BJ (cell line): Measurements from ENCODE around the gene NDUFV3. TPM values are rescaled to one million over a fixed set of nuclear protein-coding genes. Genes with fewer than 3 reads are reported as not detected.
"Not testable (repeated sequence)": the region's sequence is repeated elsewhere in the genome, so short reads cannot be mapped to it uniquely, and the experiment has no call there.

Experiments
- CTCF ChIA-PET: fragments of 350-600 bp; formaldehyde crosslinking; extraction: SDS; loops from one replicate; lab custom pipeline; 2021; ENCODE audit warnings: antibody characterized with exemption, inconsistent platforms; lab: Yijun Ruan, JAX
- POLR2A ChIA-PET: fragments of 300-600 bp; sonication (Branson Sonifier 250); formaldehyde crosslinking; extraction: SDS; loops from one replicate; lab custom pipeline; 2021; ENCODE audit warnings: antibody characterized with exemption; lab: Charles Lee
- DNase-seq: peaks from one replicate; pipeline ENCODE4 v3.0.0-alpha.2; 2011; ENCODE audit warnings: low read depth
- H3K27me3 ChIP-seq: 2 replicates; pipeline ENCODE4 v1.6.0; 2011; ENCODE audit warnings: low read length; ENCODE audit not compliant: control insufficient read depth, insufficient read depth
- H3K36me3 ChIP-seq: 2 replicates; pipeline ENCODE4 v1.5.1; 2011; ENCODE audit warnings: low read length; ENCODE audit not compliant: control insufficient read depth, insufficient read depth
- H3K4me3 ChIP-seq: 2 replicates; pipeline ENCODE4 v1.5.1; 2011; ENCODE audit warnings: low read depth, mild to moderate bottlenecking, control low read depth, low read length
- CTCF ChIP-seq: IDR thresholded peaks from 2 replicates; pipeline ENCODE4 v1.5.1; 2011; ENCODE audit warnings: low read depth, mild to moderate bottlenecking, control low read depth, inconsistent platforms, low read length, moderate library complexity; ENCODE audit not compliant: insufficient read depth
- polyA plus RNA-seq: library from polyadenylated mRNA; depleted of rRNA; stranded (reverse); fragments of >200 nt; gene quantifications from 2 replicates; pipeline ENCODE4 v1.2.3, GENCODE V29; 2011

NDUFV3 gene
- polyA plus RNA-seq, 1 experiment, result 32.2 TPM

GRCh38 chr21:42903817-42904216, 10.7 kb downstream of the NDUFV3 start:
- H3K36me3 ChIP-seq, result peaks cover 25% of the 10 kb centered on the region
- POLR2A ChIA-PET, result no interaction called here
- no peaks in the 10 kb centered on the region for H3K27me3 ChIP-seq
- no peak for TF ChIP-seq CTCF
- CTCF ChIA-PET, result no interaction called here
- DNase-seq, result no peak
- H3K4me3 ChIP-seq, result no peak overlapping the region

GRCh38 chr21:42905195-42905594, 12.1 kb downstream of the NDUFV3 start:
- POLR2A ChIA-PET, result no interaction called here
- no peaks in the 10 kb centered on the region for H3K27me3 ChIP-seq
- no peak for DNase-seq
- TF ChIP-seq CTCF, result no peak
- no peak overlapping the region for H3K4me3 ChIP-seq
- H3K36me3 ChIP-seq, result peaks cover 26% of the 10 kb centered on the region
- CTCF ChIA-PET, result no interaction called here

GRCh38 chr21:42906233-42906632, 13.1 kb downstream of the NDUFV3 start:
- ChIA-PET CTCF (no interaction called here), POLR2A (no interaction called here)

GRCh38 chr21:42908484-42908883, 15.4 kb downstream of the NDUFV3 start:
- POLR2A ChIA-PET, DNase-seq, H3K4me3 ChIP-seq, CTCF ChIA-PET, H3K27me3 ChIP-seq: not testable (repeated sequence)
- H3K36me3 ChIP-seq, result peaks cover 23% of the 10 kb centered on the region

More at GRCh38 chr21:42906233-42906632, 13.1 kb downstream of the NDUFV3 start:
- peaks cover 25% of the 10 kb centered on the region for H3K36me3 ChIP-seq
- no peaks in the 10 kb centered on the region for H3K27me3 ChIP-seq
- no peak for DNase-seq
- no peak for TF ChIP-seq CTCF
- H3K4me3 ChIP-seq, result no peak overlapping the region

GRCh38 chr21:42911920-42912319, 18.8 kb downstream of the NDUFV3 start:
- CTCF ChIA-PET, H3K4me3 ChIP-seq, DNase-seq, H3K36me3 ChIP-seq, H3K27me3 ChIP-seq: not testable (repeated sequence)
- POLR2A ChIA-PET, result interaction anchor here (0.6 to 0.7 kb wide), 2 partner anchors 12 to 575 kb away, joined by 4 to 20 read pairs; no protein-coding TSS in a partner anchor

GRCh38 chr21:42913476-42913875, 20.4 kb downstream of the NDUFV3 start:
- TF ChIP-seq CTCF, result no peak
- peaks cover 8% of the 10 kb centered on the region for H3K36me3 ChIP-seq
- H3K27me3 ChIP-seq, result no peaks in the 10 kb centered on the region
- ChIA-PET CTCF (no interaction called here), POLR2A (no interaction called here)
- no peak for DNase-seq
- H3K4me3 ChIP-seq, result no peak overlapping the region
